Neural progenitor cell (in vitro differentiated cells): ENCODE data around the gene ESRRA. TPM values are rescaled to one million over a fixed set of nuclear protein-coding genes. Genes with fewer than 3 reads are reported as not detected.

Experiments used
- DNase-seq: peaks from one replicate; pipeline ENCODE4 v3.0.0-alpha.2; 2016; ENCODE audit warnings: low spot score
- H2AFZ ChIP-seq: fragments of 200-600 bp; sonication (generic); replicated peaks from 2 replicates; pipeline ENCODE4 v1.6.1; 2016; ENCODE audit warnings: antibody characterized with exemption
- H3F3A ChIP-seq: fragments of 200-600 bp; sonication (generic); 2 replicates; pipeline ENCODE4 v1.6.1; 2016; ENCODE audit warnings: antibody characterized with exemption, low read depth
- H3K27ac ChIP-seq: fragments of 200-600 bp; sonication (generic); 2 replicates; pipeline ENCODE4 v1.5.1; 2016; ENCODE audit warnings: mild to moderate bottlenecking
- H3K27me3 ChIP-seq: fragments of 200-600 bp; sonication (generic); 2 replicates; pipeline ENCODE4 v1.6.1; 2016; ENCODE audit warnings: mild to moderate bottlenecking, moderate library complexity
- H3K36me3 ChIP-seq: fragments of 200-600 bp; sonication (generic); 2 replicates; pipeline ENCODE4 v1.5.1; 2016
- H3K4me1 ChIP-seq: fragments of 200-600 bp; sonication (generic); 2 replicates; pipeline ENCODE4 v1.6.1; 2016; ENCODE audit warnings: mixed run types
- H3K4me2 ChIP-seq: fragments of 200-600 bp; sonication (generic); 2 replicates; pipeline ENCODE4 v1.6.1; 2016
- H3K4me3 ChIP-seq: fragments of 200-600 bp; sonication (generic); 2 replicates; pipeline ENCODE4 v1.5.1; 2016
- H3K79me2 ChIP-seq: fragments of 200-600 bp; sonication (generic); 2 replicates; pipeline ENCODE4 v1.6.1; 2016; ENCODE audit warnings: low read depth
- H3K9ac ChIP-seq: fragments of 200-600 bp; sonication (generic); 2 replicates; pipeline ENCODE4 v1.6.1; 2016
- H3K9me3 ChIP-seq: fragments of 200-600 bp; sonication (generic); 2 replicates; pipeline ENCODE4 v1.5.1; 2016; ENCODE audit warnings: low read depth
- H4K20me1 ChIP-seq: fragments of 200-600 bp; sonication (generic); 2 replicates; pipeline ENCODE4 v1.6.1; 2016; ENCODE audit warnings: low read depth
- H3K27ac Mint-ChIP-seq: 3 replicates; pipeline ENCODE4 v1.8.0; 2021; ENCODE audit warnings: mixed read lengths
- H3K27me3 Mint-ChIP-seq: 2 replicates; pipeline ENCODE4 v1.8.0; 2022; ENCODE audit warnings: low read depth, mild to moderate bottlenecking, inconsistent platforms, moderate library complexity, mixed read lengths; ENCODE audit not compliant: insufficient read depth
- H3K36me3 Mint-ChIP-seq: 3 replicates; pipeline ENCODE4 v1.8.0; 2021; ENCODE audit warnings: mixed read lengths
- H3K4me1 Mint-ChIP-seq: 3 replicates; pipeline ENCODE4 v1.8.0; 2021; ENCODE audit warnings: mixed read lengths
- H3K4me3 Mint-ChIP-seq: 3 replicates; pipeline ENCODE4 v1.8.0; 2021; ENCODE audit warnings: mild to moderate bottlenecking, moderate library complexity, mixed read lengths
- H3K9me3 Mint-ChIP-seq: 3 replicates; pipeline ENCODE4 v1.8.0; 2020; ENCODE audit warnings: mixed read lengths
- EZH2 ChIP-seq: fragments of 200-600 bp; sonication (generic); IDR thresholded peaks from 2 replicates; pipeline ENCODE4 v1.6.1; 2017; ENCODE audit warnings: antibody characterized with exemption, mild to moderate bottlenecking, moderate library complexity
- EZH2phosphoT487 ChIP-seq: fragments of 200-600 bp; sonication (generic); IDR thresholded peaks from 2 replicates; pipeline ENCODE4 v1.6.1; 2017; ENCODE audit warnings: antibody characterized with exemption
- total RNA-seq: library from RNA; depleted of rRNA; stranded (reverse); fragments of >200 nt; gene quantifications from 2 replicates; pipeline ENCODE4 v1.2.3, GENCODE V29; 2015; ENCODE audit warnings: low replicate concordance
- TF ChIP-seq, protein P1 (sequence below): fragments of 200-600 bp; sonication (generic); IDR thresholded peaks from 2 replicates; pipeline ENCODE4 v1.5.1; 2017; ENCODE audit warnings: antibody characterized with exemption, mild to moderate bottlenecking

The ESRRA gene
- total RNA-seq, result 5.5 and 22.0 TPM in 2 replicates

DNA sequence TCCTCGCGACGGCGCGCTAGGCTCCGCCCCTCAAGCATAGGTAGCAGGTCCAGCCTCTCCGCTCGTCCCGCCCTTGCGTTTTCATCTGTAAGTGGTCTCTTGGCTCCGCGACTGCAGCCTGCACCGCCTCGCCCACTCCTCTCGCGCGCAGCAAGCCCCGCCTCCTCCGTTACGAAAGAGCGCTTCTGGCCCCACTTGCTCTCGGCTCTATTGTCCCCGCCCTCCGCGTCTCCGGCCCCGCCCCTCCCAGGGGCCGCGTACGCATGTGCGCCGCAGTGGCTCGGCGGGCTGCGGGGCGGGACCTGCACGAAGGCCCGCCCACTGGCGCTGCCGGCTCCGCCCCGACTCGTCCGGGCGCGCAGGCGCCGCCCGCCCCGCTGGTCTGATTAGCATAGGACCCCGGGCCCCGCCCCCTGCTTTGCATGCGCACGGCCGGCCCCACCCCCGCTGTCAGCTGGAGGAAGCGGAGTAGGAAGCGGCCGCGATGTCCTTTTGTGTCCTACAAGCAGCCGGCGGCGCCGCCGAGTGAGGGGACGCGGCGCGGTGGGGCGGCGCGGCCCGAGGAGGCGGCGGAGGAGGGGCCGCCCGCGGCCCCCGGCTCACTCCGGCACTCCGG lies at the start of gene ESRRA:
TSS of gene ESRRA (plus strand) at position 450 of the 616 bp plus-strand sequence. CDS start 1,656 bp downstream, outside the sequence.
- peak within 1 kb of the TSS; percentile 44 for H3K9ac ChIP-seq

DNA sequence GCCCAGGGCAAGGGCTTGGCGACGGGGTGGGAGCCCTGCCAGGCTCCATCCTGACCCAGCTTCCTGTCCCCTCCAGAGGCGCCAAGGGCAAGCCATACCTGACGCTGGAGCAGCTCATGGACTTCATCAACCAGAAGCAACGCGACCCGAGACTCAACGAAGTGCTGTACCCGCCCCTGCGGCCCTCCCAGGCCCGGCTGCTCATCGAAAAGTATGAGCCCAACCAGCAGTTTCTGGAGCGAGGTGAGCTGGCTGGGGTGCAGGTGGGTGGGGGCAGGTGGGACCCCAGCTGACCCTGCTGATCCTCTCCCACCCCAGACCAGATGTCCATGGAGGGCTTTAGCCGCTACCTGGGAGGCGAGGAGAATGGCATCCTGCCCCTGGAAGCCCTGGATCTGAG lies 49.0 kb upstream of the ESRRA start:
- no peaks in the 10 kb centered on the region for H3K27me3 ChIP-seq
- no peak overlapping the region for H3K4me2 ChIP-seq
- TF ChIP-seq, protein P1, sequence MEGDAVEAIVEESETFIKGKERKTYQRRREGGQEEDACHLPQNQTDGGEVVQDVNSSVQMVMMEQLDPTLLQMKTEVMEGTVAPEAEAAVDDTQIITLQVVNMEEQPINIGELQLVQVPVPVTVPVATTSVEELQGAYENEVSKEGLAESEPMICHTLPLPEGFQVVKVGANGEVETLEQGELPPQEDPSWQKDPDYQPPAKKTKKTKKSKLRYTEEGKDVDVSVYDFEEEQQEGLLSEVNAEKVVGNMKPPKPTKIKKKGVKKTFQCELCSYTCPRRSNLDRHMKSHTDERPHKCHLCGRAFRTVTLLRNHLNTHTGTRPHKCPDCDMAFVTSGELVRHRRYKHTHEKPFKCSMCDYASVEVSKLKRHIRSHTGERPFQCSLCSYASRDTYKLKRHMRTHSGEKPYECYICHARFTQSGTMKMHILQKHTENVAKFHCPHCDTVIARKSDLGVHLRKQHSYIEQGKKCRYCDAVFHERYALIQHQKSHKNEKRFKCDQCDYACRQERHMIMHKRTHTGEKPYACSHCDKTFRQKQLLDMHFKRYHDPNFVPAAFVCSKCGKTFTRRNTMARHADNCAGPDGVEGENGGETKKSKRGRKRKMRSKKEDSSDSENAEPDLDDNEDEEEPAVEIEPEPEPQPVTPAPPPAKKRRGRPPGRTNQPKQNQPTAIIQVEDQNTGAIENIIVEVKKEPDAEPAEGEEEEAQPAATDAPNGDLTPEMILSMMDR, result no peak
- TF ChIP-seq EZH2 (no peak), EZH2phosphoT487 (no peak)
- no peaks in the 10 kb centered on the region for H3K9me3 ChIP-seq
- Mint-ChIP-seq H3K4me1 (peaks cover 14% of the 10 kb centered on the region), H3K4me3 (no peak overlapping the region), H3K36me3 (peaks cover 17% of the 10 kb centered on the region), H3K27ac (no peak overlapping the region), H3K9me3 (no peaks in the 10 kb centered on the region), H3K27me3 (peaks cover 13% of the 10 kb centered on the region)
- no peaks in the 10 kb centered on the region for H3K36me3 ChIP-seq
- H3F3A ChIP-seq, result peaks cover 9% of the 10 kb centered on the region
- H3K79me2 ChIP-seq, result peaks cover 11% of the 10 kb centered on the region
- no peak for DNase-seq
- H3K4me1 ChIP-seq, result peaks cover 7% of the 10 kb centered on the region
- H2AFZ ChIP-seq, result no peak overlapping the region
- H3K9ac ChIP-seq, result no peak overlapping the region
- no peak overlapping the region for H3K27ac ChIP-seq
- H3K4me3 ChIP-seq, result no peak overlapping the region
- peaks cover 25% of the 10 kb centered on the region for H4K20me1 ChIP-seq

More for the DNA sequence above, at the start of gene ESRRA:
- Mint-ChIP-seq H3K4me3 (peak within 1 kb of the TSS; percentile 95), H3K27ac (peak within 1 kb of the TSS; percentile 12), H3K9me3 (no peaks in the 10 kb centered on the region), H3K4me1 (peaks cover 24% of the 10 kb centered on the region), H3K36me3 (no peaks in the 10 kb centered on the region), H3K27me3 (peaks cover 28% of the 10 kb centered on the region)
- Histone ChIP-seq H3K4me1 (peaks cover 10% of the 10 kb centered on the region), H3K4me2 (peak within 1 kb of the TSS; percentile 98), H4K20me1 (peaks cover 21% of the 10 kb centered on the region), H3K27me3 (peaks cover 41% of the 10 kb centered on the region), H3K79me2 (peaks cover 18% of the 10 kb centered on the region), H3K36me3 (no peaks in the 10 kb centered on the region), H2AFZ (peak within 1 kb of the TSS; percentile 55), H3K9me3 (no peaks in the 10 kb centered on the region), H3K27ac (peak within 1 kb of the TSS; percentile 31), H3K4me3 (peak within 1 kb of the TSS; percentile 87), H3F3A (peaks cover 25% of the 10 kb centered on the region)
- no peak for TF ChIP-seq EZH2
- TF ChIP-seq EZH2phosphoT487, result no peak
- TF ChIP-seq, protein P1, result no peak
- DNase-seq, result peak; percentile 100

DNA sequence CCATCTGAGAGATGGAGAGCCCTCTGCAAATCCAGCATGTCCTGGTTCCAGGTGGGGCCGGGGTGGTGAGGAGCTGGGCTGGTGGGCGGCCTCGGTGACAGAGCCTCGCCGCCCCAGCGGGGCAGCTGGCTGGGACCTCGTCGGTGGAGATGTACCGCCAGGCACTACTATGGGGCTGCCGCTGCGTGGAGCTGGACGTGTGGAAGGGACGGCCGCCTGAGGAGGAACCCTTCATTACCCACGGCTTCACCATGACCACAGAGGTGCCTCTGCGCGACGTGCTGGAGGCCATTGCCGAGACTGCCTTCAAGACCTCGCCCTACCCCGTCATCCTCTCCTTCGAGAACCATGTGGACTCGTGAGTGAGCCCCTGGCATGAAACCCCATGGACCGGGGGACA lies 47.0 kb upstream of the ESRRA start:
- H3K79me2 ChIP-seq, result no peaks in the 10 kb centered on the region
- peaks cover 2% of the 10 kb centered on the region for H3F3A ChIP-seq
- Mint-ChIP-seq H3K36me3 (peaks cover 22% of the 10 kb centered on the region), H3K27ac (no peak overlapping the region), H3K4me3 (no peak overlapping the region), H3K4me1 (peaks cover 9% of the 10 kb centered on the region), H3K9me3 (no peaks in the 10 kb centered on the region), H3K27me3 (peaks cover 10% of the 10 kb centered on the region)
- DNase-seq, result no peak
- peaks cover 11% of the 10 kb centered on the region for H4K20me1 ChIP-seq
- TF ChIP-seq EZH2, result no peak
- TF ChIP-seq, protein P1, result no peak
- TF ChIP-seq EZH2phosphoT487, result no peak
- no peaks in the 10 kb centered on the region for H3K36me3 ChIP-seq
- H3K4me1 ChIP-seq, result no peaks in the 10 kb centered on the region
- no peaks in the 10 kb centered on the region for H3K9me3 ChIP-seq
- H3K27ac ChIP-seq, result no peak overlapping the region
- H3K4me3 ChIP-seq, result no peak overlapping the region
- no peak overlapping the region for H2AFZ ChIP-seq
- no peak overlapping the region for H3K4me2 ChIP-seq
- H3K27me3 ChIP-seq, result no peaks in the 10 kb centered on the region
- no peak overlapping the region for H3K9ac ChIP-seq
